Renal cortical epithelial cell (primary cell): ENCODE results near the gene MAST3. TPM values are rescaled to one million over a fixed set of nuclear protein-coding genes. Genes with fewer than 3 reads are reported as not detected.
A peak's percentile ranks its signal among the peaks of the same experiment; 100 is the strongest.
"Not testable (repeated sequence)": the region's sequence is repeated elsewhere in the genome, so short reads cannot be mapped to it uniquely, and the experiment has no call there.

ENCODE experiments used
- DNase-seq: peaks from one replicate; pipeline ENCODE4 v3.0.0-alpha.2; 2011; ENCODE audit warnings: low read depth
- total RNA-seq: library from RNA; depleted of rRNA; stranded (reverse); fragments of >200 nt; gene quantifications from 2 replicates; pipeline ENCODE4 v1.2.3, GENCODE V29; 2014

The MAST3 gene
- total RNA-seq, 1 donor from 2014 or later = 5.7 TPM

DNA sequence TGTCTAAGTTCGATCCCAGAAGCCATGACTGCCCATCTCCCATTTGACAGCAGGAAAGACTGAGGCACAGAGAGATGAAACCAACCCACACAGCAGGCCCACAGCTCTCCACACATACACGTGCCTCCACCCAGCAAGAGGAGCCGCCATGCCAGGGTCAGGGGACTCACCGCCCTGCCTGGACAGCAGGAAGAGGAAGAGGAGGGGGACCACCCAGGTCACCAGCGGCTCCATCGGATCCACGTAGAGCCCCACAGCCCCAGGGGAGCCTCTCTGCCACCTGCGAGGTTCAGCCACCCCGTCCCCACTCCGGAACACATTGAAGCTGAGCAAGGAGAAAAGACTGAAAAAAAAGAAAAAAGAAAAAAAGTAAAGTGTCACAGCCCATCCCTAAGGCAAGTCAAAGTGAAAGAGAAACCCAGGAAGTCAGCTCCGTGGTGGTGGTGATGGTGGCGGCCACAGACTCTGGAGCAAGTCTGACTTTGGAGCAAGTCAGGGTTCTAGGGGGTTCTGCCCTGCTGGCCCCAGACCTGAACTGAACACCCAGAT, 10.9 kb upstream of the MAST3 start, which contains the start of gene IL12RB1:
TSS of gene IL12RB1 (minus strand) at position 345 of the 549 bp plus-strand sequence. CDS start at position 234, 111 bp downstream.
- no peak for DNase-seq

DNA sequence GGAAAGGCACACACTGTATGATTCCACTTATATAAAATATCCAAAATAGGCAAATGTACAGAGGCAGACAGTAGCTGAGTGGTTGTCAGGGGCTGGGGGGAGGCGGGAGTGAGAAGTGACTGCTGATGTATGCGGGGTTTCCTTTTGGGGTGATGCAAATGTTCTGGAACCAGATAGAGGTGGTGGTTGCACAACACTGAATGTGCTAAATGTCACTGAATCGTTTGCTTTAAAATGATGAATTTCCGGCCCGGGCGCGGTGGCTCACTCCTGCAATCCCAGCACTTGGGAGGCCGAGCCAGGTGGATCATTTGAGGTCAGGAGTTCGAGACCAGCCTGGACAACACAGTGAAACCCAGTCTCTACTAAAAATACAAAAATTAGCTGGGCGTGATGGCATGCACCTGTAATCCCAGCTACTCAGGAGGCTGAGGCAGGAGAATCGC, 8.5 kb upstream of the MAST3 start:
- not testable (repeated sequence) for DNase-seq

DNA sequence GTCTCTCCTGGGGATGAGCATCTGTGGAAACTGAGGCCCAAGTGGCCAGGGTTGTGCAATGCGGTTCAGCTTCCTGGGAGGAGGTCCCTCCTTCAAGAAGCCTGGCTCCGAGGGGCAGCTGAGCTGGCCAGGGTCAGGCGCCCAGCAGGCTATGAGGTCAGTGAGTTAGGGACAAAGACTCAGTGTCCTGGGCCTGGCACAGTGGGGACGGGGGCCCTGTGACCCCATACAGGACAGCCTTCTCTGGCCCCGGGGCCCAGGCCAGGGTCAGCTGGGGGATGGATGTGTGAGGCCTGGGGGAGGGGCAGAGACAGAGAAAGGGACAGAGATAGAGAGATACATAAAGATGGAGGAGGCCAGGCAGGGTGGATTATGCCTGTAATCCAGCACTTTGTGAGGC, 7.9 kb upstream of the MAST3 start:
- DNase-seq = no peak

DNA sequence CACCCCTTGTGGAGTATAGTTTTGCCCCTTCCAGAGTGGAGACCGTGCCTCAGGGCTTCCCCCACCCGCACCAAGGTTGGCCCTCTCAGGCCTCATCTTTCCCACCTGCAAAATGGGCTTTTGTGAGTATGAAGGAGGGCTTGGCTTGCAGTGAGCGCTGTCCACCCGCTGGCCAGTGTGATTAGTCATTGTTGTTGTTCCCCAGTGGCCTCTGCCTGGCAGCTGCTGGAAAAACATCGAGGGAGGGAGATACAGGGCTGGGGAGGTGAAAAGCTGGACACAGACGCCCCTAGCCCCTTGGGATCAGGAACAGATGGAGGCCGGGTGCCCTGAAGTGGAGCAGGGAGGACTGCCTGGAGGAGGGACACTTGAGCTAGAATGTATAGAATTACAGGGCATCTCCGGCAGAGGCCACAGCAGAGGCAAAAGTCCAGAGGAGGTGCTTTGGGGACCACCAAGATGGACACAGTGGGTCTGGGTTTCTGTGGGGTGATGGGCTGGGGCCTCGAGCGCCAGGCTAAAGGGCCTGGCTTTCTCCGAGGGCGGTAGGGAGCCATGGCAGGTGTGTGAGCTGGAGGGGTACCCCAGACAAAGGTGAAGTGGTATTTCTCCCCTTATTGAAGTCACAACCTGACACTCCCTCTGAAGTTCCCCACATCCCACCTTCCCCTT, 6.9 kb upstream of the MAST3 start:
- DNase-seq = no peak

DNA sequence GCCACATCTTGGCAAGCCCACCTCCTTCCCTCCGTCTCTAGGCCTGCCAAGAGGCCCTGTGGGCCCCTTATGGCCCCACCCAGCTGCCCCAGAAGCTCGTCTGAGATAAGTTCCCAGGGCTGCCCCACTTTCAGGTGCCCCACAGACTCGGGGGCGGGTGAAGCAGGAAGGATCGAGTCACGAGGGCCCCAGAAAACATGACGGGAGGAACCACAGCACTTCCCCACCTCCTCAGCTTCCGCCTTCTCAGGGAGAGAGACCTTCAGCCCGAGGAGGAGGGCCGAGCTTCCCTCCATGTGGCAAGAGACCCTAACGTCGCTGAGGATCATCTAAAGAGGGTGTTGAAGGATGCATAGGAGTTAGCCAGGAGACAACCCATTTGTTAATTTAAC, 6.4 kb upstream of the MAST3 start:
- no peak for DNase-seq

DNA sequence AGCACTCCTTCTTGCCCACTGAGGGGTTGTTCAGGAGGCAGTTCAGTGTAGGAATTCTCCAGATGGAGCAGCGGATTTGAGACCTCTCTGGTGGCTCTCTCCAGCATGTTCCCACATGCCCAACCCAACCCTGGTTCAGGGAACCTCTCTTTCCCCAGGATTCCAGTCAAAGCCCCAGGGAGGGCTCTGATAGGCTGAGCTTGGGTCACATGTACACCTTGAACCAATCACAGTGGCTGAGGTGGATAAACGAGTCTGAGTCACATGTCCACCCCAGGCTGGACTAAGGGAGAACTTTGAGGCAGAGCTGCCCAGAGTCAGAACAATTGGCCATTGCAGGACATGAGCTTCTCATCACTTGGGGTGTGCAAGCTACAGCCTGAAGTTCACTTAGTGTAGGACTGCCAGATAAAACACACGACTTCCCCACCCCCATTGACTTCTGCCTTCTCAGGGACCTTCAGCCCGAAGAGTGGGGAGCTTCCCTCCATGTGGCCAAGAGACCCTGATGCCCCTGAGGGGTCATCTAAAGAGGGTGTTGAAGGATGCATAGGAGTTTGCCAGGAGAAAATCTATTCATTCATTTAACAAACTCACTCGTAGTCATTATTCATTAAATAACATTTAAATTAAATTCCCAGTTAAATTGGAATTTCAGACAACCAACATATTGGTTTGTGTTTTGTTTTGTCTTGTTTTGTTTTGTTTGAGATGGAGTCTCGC, 4.0 kb upstream of the MAST3 start:
- peak; percentile 29 for DNase-seq

DNA sequence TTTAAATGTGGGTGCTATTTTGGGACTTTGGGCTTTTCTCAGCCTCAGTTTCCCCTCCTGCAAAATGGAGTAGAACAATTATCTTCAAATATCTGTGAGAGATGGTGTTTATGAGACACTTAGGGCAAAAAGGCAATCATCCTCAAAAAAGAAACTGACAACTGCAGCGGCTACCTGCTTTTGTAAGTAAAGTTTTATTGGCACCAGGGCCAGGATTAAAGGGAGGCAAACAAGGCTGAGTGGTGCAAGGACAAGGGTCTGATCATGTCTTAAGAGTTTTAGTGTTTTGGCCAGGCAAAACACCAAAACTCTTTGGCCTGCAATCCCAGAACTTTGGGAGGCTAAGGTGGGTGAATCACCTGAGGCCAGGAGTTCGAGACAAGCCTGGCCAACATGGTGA, 1.3 kb upstream of the MAST3 start:
- DNase-seq = no peak

DNA sequence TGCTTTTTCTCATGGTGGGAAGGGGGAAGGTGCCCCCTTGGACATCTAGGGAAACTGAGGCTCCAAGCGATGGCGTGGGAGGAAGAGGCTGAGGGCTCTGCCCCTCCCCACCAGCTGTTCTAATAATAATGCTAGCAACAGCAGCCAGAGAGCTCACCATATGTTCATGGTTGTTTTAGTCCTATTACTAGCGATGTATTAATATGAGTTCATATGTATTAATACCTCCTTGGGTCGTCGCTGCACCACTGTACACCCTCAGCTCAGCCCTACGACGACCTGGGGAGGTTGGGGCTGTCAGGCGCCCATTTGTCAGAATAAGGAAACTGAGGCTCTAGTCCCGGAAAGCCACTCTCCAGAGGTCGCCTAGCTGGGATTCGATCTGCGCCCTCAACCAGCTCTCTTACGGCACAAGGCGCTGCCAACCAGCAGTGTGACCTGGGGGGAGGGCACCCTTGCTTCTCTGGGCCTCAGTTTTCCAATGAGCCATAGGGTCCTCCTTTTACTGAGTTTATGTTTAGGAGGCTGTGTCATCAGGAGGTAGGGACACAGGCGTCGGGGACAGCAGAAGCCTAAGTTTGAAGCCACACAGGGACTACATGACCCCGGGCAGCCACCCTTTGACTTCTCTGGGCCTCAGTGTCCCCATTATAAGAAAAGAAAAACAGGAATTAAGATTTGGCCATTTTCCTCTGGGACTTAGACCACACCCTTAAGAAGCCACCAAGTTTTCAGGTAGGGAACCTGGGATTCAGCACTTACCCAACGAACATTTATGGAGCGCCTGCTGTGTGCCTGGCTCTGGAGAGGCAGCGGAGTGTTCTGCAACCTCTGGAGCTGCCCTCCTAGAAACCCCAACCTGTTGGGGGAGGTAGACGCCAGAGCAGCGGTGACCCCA, 664 bp downstream of the MAST3 start:
- no peak for DNase-seq

DNA sequence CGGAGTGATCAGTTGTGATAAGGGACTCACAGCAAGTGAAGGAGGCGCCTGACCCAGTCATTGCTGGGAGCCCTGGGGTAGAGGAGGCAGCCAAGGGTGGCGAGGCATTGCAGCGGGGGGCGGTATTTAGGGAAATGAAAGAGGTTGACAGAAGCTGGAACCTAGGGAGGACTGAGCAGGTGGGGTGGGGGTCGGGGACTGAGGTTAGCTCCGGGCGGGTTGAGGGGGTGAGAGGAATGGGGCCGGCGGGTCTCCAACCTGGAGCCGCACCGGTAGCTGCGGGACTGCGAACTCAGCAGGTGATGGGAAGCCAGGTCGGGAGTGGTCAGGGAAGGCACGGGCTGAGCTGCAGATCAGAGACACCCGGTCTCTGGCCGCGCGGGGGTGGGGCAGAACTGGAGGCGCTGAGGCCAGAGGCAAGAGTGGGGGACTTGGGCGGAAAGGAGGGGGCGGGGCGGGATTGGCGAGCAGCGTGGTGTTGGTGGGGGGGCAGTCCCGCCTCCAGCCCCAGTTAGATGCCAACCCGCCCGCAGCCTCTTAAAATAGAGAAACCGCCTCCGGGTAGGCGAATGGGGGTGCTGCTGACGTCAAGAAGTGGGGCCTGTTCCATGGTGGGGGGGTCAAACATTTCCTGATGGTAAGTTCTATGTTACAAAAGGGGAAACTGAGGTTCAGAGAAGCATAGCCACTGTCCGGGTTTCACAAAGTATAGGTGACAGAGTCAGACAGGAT, 1.5 kb downstream of the MAST3 start:
- DNase-seq = no peak

DNA sequence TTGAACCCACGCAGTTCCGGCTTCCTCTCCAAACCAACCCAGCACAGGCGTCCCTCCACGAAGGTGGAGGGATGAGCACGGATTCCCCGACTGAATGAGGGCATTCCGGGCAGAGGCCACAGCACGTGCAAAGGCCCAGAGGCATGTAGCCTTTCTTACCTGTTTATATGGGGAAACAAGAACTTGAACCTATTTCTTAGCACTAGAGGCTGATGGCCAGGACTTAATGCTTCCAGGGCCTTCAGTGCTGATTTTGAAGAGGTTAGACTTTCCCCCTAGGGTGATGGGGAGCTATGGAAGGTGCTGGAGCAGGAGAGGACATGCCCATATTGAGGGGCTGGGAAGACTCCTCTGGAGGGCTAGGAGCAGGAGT, 2.0 kb downstream of the MAST3 start:
- no peak for DNase-seq

DNA sequence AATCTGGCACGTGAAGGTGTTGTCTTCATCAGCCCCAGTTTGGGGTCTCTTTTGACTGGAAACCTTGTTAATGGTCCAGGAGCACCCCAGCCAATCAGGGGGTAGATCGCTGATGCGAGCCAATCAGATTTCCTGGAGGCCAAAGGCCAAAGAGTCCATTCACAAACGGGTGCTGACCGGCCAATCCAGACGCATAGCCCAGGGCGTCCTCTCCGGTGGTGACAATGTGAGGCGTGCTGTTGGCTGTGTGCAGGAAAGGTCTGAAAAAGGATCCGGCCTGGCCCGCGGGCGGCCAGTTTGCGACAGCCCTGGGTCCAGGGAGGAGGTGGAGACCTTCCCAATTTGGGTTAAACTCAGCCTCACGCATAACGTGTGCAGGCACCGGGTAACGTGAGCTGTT, 3.1 kb downstream of the MAST3 start:
- no peak for DNase-seq

DNA sequence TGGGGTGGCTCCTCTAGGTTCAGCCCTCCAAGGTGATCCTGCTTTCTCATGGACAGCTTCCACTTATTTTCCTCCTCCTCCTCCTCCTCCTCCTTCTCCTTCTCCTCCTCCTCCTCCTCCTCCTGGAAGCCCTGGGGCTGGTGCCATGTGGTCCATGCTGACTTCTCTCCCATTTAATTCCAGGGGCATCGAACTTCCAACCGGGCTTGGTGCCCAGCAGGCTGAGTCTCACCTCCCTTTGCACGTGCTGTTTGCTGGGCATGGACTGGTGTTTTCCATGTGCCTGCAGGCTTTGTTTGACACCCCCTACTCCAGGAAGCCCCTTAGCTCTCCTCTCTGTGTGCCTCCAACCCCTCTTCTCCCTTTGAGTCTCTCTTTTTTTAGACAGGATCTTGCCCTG, 3.7 kb downstream of the MAST3 start:
- DNase-seq = no peak

DNA sequence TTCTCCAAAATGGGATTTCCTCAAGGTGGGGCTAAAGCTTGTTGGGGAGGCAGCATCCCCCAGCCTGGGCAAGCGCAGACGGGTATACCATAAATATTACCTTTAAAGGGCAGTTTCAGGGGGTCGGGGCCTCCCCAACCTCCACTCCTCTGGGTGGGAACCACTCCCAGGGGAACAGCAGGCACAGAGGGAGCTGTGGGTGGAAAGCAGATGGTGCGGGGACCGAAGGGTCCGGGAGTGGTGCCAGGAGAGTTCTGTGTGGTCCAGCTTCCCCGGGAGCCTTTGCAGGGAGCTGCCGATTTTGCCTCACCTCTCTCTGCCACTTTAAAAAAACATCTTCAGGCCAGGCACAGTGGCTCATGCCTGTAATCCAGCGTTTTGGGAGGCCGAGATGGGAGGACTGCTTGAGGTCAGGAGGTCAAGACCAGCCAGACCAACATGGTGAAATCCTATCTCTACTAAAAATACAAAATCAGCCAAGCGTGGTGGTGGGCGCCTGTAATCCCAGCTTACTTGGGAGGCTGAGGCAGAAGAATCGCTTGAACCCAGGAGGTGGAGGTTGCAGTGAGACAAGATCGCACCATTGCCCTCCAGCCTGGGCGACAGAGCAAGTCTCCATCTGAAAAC, 5.5 kb downstream of the MAST3 start:
- no peak for DNase-seq

DNA sequence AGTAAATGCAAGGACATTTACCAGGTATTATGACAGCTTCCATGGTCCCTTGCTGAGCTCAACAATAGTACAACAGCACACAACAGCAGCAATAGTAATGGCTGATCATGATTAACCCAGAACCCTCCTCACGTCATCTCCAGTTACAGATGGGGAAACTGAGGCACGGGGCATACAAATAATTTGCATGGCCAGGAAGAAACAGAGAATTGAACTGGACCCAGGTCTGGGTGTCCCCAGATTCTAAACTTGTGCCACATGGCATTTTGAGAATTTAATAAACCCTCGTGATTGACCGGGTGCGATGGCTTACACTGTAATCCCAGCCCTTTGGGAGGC, 7.2 kb downstream of the MAST3 start:
- DNase-seq = no peak

DNA sequence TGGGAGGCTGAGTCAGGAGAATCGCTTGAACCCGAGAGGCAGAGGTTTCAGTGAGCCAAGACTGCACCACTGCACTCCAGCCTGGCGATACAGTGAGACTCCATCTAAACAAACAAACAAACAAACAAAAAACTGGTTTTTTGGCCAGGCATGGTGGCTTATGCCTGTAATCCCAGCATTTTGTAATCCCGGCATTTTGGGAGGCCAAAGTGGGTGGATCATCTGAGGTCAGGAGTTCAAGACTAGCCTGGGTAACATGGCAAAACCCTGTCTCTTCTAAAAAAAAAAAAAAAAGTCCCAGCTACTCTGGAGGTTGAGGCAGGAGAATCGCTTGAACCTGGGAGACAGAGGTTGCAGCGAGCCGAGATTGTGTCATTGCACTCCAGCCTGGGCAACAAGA, 7.7 kb downstream of the MAST3 start:
- DNase-seq = not testable (repeated sequence)

DNA sequence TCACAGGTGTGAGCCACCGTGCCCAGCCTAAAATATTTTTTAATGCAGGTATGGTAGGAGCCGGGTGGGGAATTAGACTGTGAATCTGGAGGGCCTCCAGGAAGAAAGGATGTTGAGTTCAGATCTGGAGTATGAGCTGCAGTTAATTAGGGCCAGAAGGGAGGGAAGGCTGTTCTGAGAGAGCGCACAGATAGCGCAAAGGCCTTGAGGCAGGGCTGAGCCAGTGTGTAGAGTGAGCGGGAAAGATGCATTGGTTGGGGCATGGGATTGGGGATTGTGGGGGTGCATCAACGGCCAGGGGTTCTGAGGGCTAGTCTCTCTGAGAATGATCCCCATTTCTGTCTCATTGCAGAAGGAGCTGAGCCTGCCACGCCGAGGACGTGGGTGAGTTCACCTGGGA, 9.7 kb downstream of the MAST3 start:
- DNase-seq = no peak

DNA sequence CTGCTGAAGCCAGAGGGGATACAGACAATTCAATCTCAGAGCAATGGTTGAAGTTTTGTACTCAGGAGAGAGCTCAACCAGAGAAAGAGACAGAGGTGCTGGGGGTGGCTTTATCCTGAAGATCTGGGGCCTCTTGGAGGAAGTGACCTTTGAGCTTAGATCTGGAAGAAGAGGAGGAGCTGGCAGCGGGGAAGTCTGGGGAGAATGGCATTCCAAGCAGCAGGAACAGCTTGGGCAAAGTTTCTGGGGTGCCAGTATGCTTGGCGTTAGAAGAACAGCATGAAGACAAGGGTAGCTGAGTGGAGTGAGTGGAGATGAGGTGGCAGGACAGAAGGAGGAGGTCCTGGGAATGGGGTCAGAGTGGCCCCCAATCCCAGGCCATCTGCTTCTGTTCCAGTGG, 11.3 kb downstream of the MAST3 start:
- no peak for DNase-seq

DNA sequence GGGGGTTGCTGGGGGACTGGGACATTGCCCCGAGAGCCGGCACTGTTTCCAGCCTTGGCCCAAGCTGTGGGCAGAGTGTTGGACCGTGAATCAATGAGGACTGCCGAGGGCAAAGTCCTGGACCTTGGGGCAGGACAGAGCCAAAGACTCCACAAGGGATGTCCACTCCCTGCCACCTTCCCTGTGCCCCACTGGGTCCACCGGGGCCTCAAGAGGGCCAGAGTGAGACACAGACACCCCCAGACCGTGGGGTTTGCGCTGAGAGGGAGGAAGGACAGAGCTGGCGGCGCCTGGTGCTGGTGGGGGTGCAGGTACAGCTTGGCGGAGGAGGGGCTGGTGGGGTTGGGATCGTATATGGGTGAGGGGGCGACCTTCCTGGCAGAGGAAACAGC, 11.8 kb downstream of the MAST3 start:
- DNase-seq = no peak

DNA sequence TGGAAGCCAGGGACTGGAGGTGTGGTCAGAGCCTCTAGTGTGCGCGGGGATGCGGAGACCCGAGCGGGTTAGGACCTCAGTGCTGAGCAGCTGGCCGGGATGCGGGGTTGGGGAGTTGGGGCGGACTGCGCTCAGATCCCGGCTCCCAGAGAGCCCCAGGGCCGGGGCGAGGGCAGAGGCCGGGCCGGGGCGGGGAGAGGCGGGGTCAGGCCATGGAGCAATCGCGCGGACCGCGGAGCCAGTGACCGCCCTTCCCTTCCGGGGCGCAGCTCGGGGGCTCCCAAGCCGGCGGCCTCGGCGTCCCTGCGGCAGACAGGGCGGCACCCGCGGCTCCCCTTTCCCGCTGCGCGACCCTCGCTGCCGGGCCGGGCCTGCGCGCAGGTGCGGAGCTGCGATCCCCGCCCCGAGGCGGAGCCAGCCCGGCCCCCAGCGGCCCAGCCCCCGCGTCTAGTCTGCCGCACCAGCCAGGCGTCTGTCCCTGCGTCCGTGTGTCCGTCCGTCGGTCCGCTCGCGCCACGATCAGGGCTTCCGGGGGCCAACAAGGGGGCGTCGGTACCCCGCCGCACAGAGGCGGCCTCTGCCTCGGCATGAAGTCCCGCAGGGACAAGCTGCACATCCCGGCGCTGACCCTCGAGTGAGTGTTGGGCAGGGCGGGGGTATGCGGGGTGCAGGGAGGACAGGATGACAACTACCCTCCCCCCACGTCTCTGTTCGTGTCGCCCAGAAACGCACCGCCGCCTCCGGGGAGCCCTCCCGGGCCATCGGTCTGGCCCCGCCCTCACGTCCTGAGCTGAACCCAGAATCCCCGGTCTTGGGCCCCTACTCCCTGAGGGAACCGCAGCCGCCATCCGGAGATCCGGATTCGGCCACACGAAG, 12.4 kb downstream of the MAST3 start:
- DNase-seq = no peak

DNA sequence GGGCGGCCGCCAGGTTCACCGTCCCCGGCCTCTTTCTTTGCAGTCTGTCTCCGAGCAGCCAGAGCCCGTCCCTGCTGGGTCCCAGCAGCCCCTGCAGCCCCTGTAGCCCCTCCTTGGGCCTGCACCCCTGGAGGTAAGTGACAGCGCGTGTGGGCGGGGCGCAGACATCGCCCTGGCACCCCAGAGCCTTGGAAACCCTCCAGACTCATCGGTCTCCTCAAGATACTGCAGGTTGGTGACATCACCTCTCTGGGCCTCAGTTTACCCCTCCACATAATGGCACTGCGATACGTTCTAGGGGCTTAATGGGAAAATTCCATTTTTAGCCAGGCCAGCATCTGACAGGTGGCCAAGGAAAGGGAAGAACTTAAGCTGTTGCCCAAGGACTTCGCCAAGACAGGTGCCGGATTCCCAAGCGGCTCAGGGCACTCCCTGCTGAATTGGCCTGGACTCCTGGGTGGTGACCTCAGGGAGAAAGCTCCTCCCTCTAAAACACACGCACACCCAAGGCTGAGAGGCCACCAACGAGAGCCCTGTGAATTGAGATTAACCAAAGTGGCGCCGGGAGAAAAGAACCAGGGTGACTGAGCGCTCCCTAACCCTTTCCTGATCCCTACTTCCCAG, 13.1 kb downstream of the MAST3 start:
- no peak for DNase-seq
